Neural progenitor cell (in vitro differentiated cells): ENCODE measurements around the gene PRUNE1. TPM values are rescaled to one million over a fixed set of nuclear protein-coding genes. Genes with fewer than 3 reads are reported as not detected.
A peak's percentile ranks its signal among the peaks of the same experiment; 100 is the strongest.

ENCODE experiments used
- DNase-seq: peaks from one replicate; pipeline ENCODE4 v3.0.0-alpha.2; 2016; ENCODE audit warnings: low spot score
- H2AFZ ChIP-seq: fragments of 200-600 bp; sonication (generic); replicated peaks from 2 replicates; pipeline ENCODE4 v1.6.1; 2016; ENCODE audit warnings: antibody characterized with exemption
- H3F3A ChIP-seq: fragments of 200-600 bp; sonication (generic); 2 replicates; pipeline ENCODE4 v1.6.1; 2016; ENCODE audit warnings: antibody characterized with exemption, low read depth
- H3K27ac ChIP-seq: fragments of 200-600 bp; sonication (generic); 2 replicates; pipeline ENCODE4 v1.5.1; 2016; ENCODE audit warnings: mild to moderate bottlenecking
- H3K27me3 ChIP-seq: fragments of 200-600 bp; sonication (generic); 2 replicates; pipeline ENCODE4 v1.6.1; 2016; ENCODE audit warnings: mild to moderate bottlenecking, moderate library complexity
- H3K36me3 ChIP-seq: fragments of 200-600 bp; sonication (generic); 2 replicates; pipeline ENCODE4 v1.5.1; 2016
- H3K4me1 ChIP-seq: fragments of 200-600 bp; sonication (generic); 2 replicates; pipeline ENCODE4 v1.6.1; 2016; ENCODE audit warnings: mixed run types
- H3K4me2 ChIP-seq: fragments of 200-600 bp; sonication (generic); 2 replicates; pipeline ENCODE4 v1.6.1; 2016
- H3K4me3 ChIP-seq: fragments of 200-600 bp; sonication (generic); 2 replicates; pipeline ENCODE4 v1.5.1; 2016
- H3K79me2 ChIP-seq: fragments of 200-600 bp; sonication (generic); 2 replicates; pipeline ENCODE4 v1.6.1; 2016; ENCODE audit warnings: low read depth
- H3K9ac ChIP-seq: fragments of 200-600 bp; sonication (generic); 2 replicates; pipeline ENCODE4 v1.6.1; 2016
- H3K9me3 ChIP-seq: fragments of 200-600 bp; sonication (generic); 2 replicates; pipeline ENCODE4 v1.5.1; 2016; ENCODE audit warnings: low read depth
- H4K20me1 ChIP-seq: fragments of 200-600 bp; sonication (generic); 2 replicates; pipeline ENCODE4 v1.6.1; 2016; ENCODE audit warnings: low read depth
- H3K27ac Mint-ChIP-seq: 3 replicates; pipeline ENCODE4 v1.8.0; 2021; ENCODE audit warnings: mixed read lengths
- H3K27me3 Mint-ChIP-seq: 2 replicates; pipeline ENCODE4 v1.8.0; 2022; ENCODE audit warnings: low read depth, mild to moderate bottlenecking, inconsistent platforms, moderate library complexity, mixed read lengths; ENCODE audit not compliant: insufficient read depth
- H3K36me3 Mint-ChIP-seq: 3 replicates; pipeline ENCODE4 v1.8.0; 2021; ENCODE audit warnings: mixed read lengths
- H3K4me1 Mint-ChIP-seq: 3 replicates; pipeline ENCODE4 v1.8.0; 2021; ENCODE audit warnings: mixed read lengths
- H3K4me3 Mint-ChIP-seq: 3 replicates; pipeline ENCODE4 v1.8.0; 2021; ENCODE audit warnings: mild to moderate bottlenecking, moderate library complexity, mixed read lengths
- H3K9me3 Mint-ChIP-seq: 3 replicates; pipeline ENCODE4 v1.8.0; 2020; ENCODE audit warnings: mixed read lengths
- CTCF ChIP-seq: fragments of 200-600 bp; sonication (generic); IDR thresholded peaks from 2 replicates; pipeline ENCODE4 v1.5.1; 2017; ENCODE audit warnings: antibody characterized with exemption, mild to moderate bottlenecking
- EZH2 ChIP-seq: fragments of 200-600 bp; sonication (generic); IDR thresholded peaks from 2 replicates; pipeline ENCODE4 v1.6.1; 2017; ENCODE audit warnings: antibody characterized with exemption, mild to moderate bottlenecking, moderate library complexity
- EZH2phosphoT487 ChIP-seq: fragments of 200-600 bp; sonication (generic); IDR thresholded peaks from 2 replicates; pipeline ENCODE4 v1.6.1; 2017; ENCODE audit warnings: antibody characterized with exemption
- total RNA-seq: library from RNA; depleted of rRNA; stranded (reverse); fragments of >200 nt; gene quantifications from 2 replicates; pipeline ENCODE4 v1.2.3, GENCODE V29; 2015; ENCODE audit warnings: low replicate concordance

The PRUNE1 gene
- total RNA-seq, 1 donor from 2014 or later = 27.0 TPM

DNA sequence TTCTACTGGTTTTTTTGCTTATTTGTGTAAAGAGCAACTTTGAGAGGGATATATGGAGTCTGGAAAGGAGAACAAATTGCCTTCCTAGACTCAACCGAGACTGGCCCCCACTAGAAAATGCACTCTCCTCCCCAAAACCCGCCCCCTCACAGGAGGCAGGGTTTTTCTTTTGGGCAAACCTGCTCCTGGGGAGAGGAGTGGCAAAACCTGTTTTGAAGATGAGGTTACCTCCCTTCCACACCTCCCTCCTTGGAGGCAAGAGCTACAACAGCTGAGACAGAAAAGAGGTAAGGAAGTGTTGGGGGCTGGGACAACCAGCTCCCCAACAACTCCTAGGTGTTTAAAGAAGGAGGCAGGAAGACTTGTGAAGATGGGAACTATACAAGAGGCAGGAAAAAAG lies 28.1 kb downstream of the PRUNE1 start, which contains the start of gene BNIPL:
Gene BNIPL (plus strand): TSS at position 231 of the 400 bp plus-strand sequence. CDS start 140 bp downstream, at position 371.
- Mint-ChIP-seq H3K36me3 (peaks cover 12% of the 10 kb centered on the region), H3K4me3 (peak within 1 kb of the TSS; percentile 4), H3K4me1 (no peaks in the 10 kb centered on the region), H3K9me3 (no peaks in the 10 kb centered on the region), H3K27me3 (peaks cover 2% of the 10 kb centered on the region), H3K27ac (peak within 1 kb of the TSS; percentile 34)
- no peak within 1 kb of the TSS for H2AFZ ChIP-seq
- H3K79me2 ChIP-seq = no peaks in the 10 kb centered on the region
- H3K36me3 ChIP-seq = no peaks in the 10 kb centered on the region
- no peak for TF ChIP-seq CTCF
- no peaks in the 10 kb centered on the region for H3F3A ChIP-seq
- H3K27ac ChIP-seq = no peak within 1 kb of the TSS
- no peak for DNase-seq
- H3K4me1 ChIP-seq = no peaks in the 10 kb centered on the region
- no peak within 1 kb of the TSS for H3K4me3 ChIP-seq
- no peak within 1 kb of the TSS for H3K4me2 ChIP-seq
- no peaks in the 10 kb centered on the region for H3K27me3 ChIP-seq
- no peaks in the 10 kb centered on the region for H3K9me3 ChIP-seq
- H4K20me1 ChIP-seq = no peaks in the 10 kb centered on the region
- no peak within 1 kb of the TSS for H3K9ac ChIP-seq

DNA sequence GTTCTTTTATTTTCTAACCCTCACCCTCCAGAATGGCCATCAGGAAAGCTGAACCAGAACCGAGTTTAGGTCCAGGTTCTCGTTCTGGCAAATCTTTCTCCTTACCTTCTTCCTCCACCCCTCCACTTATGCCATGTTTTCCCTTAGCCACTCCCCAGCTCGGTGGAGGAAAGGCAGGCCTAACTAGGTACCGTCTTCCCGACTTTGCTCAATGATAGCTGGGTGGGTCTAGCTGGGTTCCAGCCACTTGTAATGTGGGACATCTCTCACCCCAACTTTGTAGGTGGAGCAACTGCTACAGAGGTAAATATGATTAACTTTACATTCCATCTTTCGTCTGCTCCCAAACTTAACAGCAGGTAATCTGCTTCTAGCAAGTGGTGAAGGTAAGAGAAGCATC lies 28.8 kb downstream of the PRUNE1 start:
- Histone ChIP-seq H3K27me3 (no peaks in the 10 kb centered on the region), H3K27ac (no peak overlapping the region), H2AFZ (no peak overlapping the region), H3K4me1 (no peaks in the 10 kb centered on the region), H3K4me3 (no peak overlapping the region), H3K4me2 (no peak overlapping the region), H3F3A (no peaks in the 10 kb centered on the region), H4K20me1 (no peaks in the 10 kb centered on the region), H3K36me3 (no peaks in the 10 kb centered on the region), H3K9ac (no peak overlapping the region), H3K79me2 (no peaks in the 10 kb centered on the region), H3K9me3 (no peaks in the 10 kb centered on the region)
- Mint-ChIP-seq H3K27ac (peak overlapping the region; percentile 34), H3K9me3 (no peaks in the 10 kb centered on the region), H3K27me3 (peaks cover 2% of the 10 kb centered on the region), H3K4me1 (no peaks in the 10 kb centered on the region), H3K4me3 (peak overlapping the region; percentile 4), H3K36me3 (peaks cover 10% of the 10 kb centered on the region)
- TF ChIP-seq EZH2phosphoT487 (no peak), CTCF (no peak), EZH2 (no peak)
- no peak for DNase-seq

- Mint-ChIP-seq H3K4me3 (no peak overlapping the region), H3K9me3 (no peaks in the 10 kb centered on the region), H3K4me1 (no peaks in the 10 kb centered on the region), H3K27ac (no peak overlapping the region), H3K36me3 (peaks cover 2% of the 10 kb centered on the region), H3K27me3 (no peaks in the 10 kb centered on the region)
- Histone ChIP-seq H4K20me1 (no peaks in the 10 kb centered on the region), H3K4me1 (no peaks in the 10 kb centered on the region), H3K4me3 (no peak overlapping the region), H3K36me3 (no peaks in the 10 kb centered on the region), H3K9ac (no peak overlapping the region), H3K79me2 (no peaks in the 10 kb centered on the region), H3K27me3 (no peaks in the 10 kb centered on the region), H3K9me3 (no peaks in the 10 kb centered on the region), H2AFZ (no peak overlapping the region), H3F3A (no peaks in the 10 kb centered on the region), H3K4me2 (no peak overlapping the region), H3K27ac (no peak overlapping the region)
- no peak for DNase-seq
- TF ChIP-seq CTCF (no peak), EZH2 (no peak), EZH2phosphoT487 (no peak)
These were observed 31.3 kb downstream of the PRUNE1 start for GRCh38 chr1:151039521-151039920.
